Measurements from ENCODE around the gene TMPRSS6.

The TMPRSS6 gene

DNA sequence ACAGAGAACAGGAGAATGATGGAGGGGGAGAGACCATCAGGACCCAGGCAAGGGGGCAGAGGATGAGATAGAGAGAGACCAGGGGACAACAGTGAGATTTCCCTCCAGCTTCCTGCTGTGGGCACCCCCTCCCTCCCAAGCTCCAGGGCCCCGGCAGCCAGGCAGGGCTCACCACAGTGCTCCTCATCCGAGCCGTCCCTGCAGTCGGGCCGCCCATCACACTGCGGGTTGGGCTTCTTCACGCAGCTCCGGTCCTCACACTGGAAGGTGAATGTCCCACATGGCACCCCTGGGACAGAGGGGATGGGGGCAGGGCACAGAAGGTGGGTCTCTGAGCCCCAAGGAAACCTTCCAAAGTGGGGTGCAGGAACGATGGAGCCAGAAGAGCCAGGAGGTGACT, 38.8 kb downstream of the TMPRSS6 start:
- H3K9me3 ChIP-seq (ENCODE audit: control insufficient read depth in 1 of 2, low read length in 2 of 2), result peaks cover 0 to 2% of the 10 kb centered on the region in 2 donors
- no peak overlapping the region for H3K4me3 ChIP-seq (ENCODE audit: low read depth in 1 of 2, low read length in 2 of 2)
- no peaks in the 10 kb centered on the region for H3K36me3 ChIP-seq (ENCODE audit: control insufficient read depth in 1 of 2, insufficient read depth in 2 of 2, low read length in 2 of 2)
- no peaks in the 10 kb centered on the region for H3K4me1 ChIP-seq (ENCODE audit: control insufficient read depth in 1 of 2, insufficient read depth in 2 of 2, low read length in 2 of 2)
- H3K27me3 ChIP-seq (ENCODE audit: low read depth, low read length), result peaks cover 14% of the 10 kb centered on the region
- H3K27ac ChIP-seq (ENCODE audit: low read length), result no peak overlapping the region

DNA sequence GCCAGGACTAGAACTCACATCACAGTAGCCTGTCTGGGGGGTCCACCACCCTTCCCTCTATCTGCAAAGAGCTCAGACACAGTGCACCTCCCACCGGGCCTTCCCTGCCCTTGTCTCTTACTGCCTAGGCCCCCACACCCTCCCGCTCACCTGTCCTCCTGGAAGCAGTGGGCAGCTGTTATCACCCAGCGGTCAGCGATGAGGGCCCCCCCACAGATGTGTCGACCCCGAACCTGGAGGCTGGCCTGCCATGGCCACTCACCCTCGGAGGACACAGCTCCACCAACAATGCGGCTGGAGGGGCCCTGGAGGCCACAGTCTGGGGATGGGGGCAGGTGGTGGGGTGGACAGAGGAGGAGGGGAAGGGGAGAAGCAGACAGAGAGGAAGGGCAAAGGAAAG, 39.2 kb downstream of the TMPRSS6 start:
- no peak overlapping the region for H3K27ac ChIP-seq (ENCODE audit: low read length)
- H3K36me3 ChIP-seq (ENCODE audit: control insufficient read depth in 1 of 2, insufficient read depth in 2 of 2, low read length in 2 of 2), result no peaks in the 10 kb centered on the region
- no peaks in the 10 kb centered on the region for H3K4me1 ChIP-seq (ENCODE audit: control insufficient read depth in 1 of 2, insufficient read depth in 2 of 2, low read length in 2 of 2)
- H3K4me3 ChIP-seq (ENCODE audit: low read depth in 1 of 2, low read length in 2 of 2), result no peak overlapping the region
- H3K27me3 ChIP-seq (ENCODE audit: low read depth, low read length), result peaks cover 14% of the 10 kb centered on the region
- peaks cover 0 to 2% of the 10 kb centered on the region in 2 donors for H3K9me3 ChIP-seq (ENCODE audit: control insufficient read depth in 1 of 2, low read length in 2 of 2)

DNA sequence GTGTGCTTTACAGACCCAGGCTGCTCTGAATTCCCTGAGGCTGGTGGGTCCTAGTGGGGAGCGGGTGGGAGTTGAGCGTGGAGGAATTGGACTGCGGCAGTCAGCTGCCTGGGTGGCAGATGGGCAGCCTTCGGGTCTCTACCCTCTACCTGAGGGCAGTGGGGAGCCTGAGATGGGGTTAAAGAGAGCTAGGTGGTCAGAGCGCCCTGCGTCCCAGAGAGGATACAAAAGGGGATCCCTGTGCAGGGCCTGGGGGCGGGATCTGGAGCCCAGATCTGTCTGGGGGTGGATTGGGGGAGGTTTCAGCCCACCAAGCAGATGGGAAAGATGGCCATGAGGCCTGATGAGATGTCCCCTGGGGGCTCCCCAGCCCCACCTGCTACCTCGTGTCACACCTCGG, 39.8 kb downstream of the TMPRSS6 start:
- Histone ChIP-seq H3K4me1 (ENCODE audit: control insufficient read depth in 1 of 2, insufficient read depth in 2 of 2, low read length in 2 of 2) (no peaks in the 10 kb centered on the region), H3K36me3 (ENCODE audit: control insufficient read depth in 1 of 2, insufficient read depth in 2 of 2, low read length in 2 of 2) (no peaks in the 10 kb centered on the region), H3K27ac (ENCODE audit: low read length) (no peak overlapping the region), H3K4me3 (ENCODE audit: low read depth in 1 of 2, low read length in 2 of 2) (no peak overlapping the region), H3K27me3 (ENCODE audit: low read depth, low read length) (peaks cover 14% of the 10 kb centered on the region), H3K9me3 (ENCODE audit: control insufficient read depth in 1 of 2, low read length in 2 of 2) (peaks cover 0 to 2% of the 10 kb centered on the region in 2 donors)

DNA sequence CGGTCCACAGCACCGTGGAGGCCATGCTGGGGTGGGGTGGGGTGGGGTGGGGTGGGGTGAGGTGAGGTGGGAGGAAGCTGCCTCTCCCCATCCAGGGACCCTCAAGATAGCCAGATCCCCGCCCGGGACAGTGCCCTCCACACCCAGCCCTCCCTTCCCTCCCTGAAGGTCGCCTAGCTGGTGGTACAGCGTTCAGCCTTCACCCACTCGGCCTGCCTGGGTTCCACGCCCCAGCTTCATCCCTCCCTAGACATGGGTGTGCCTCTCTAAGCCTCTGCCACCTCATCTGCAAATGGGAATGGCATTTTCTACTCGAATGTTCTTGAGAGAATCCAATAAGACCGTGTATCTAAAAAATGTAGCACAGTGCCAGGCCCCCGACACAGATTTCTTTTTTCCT, 40.2 kb downstream of the TMPRSS6 start:
- Histone ChIP-seq H3K27ac (ENCODE audit: low read length) (no peak overlapping the region), H3K27me3 (ENCODE audit: low read depth, low read length) (peaks cover 14% of the 10 kb centered on the region), H3K4me3 (ENCODE audit: low read depth in 1 of 2, low read length in 2 of 2) (no peak overlapping the region)

DNA sequence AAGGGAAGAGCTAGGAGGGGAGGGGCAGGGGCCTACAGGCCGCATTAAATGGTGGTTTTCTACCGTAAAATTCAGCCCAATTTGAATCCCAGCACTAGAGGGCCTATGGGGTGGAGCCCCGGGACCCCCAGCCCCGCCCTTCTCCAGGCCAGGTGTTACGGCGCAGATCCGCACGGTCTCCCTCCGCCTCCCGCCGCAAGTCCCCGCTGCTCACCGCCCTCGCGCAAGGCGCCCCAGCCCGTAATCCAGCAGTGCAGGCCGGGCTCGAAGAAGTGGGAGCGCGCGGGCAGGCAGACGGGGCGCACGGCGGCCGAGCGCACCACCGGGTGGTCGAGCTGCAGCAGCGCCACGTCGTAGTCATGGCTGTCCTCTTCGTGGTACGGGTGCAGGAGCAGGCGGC, 40.7 kb downstream of the TMPRSS6 start:
- Histone ChIP-seq H3K36me3 (ENCODE audit: control insufficient read depth in 1 of 2, insufficient read depth in 2 of 2, low read length in 2 of 2) (no peaks in the 10 kb centered on the region), H3K4me3 (ENCODE audit: low read depth in 1 of 2, low read length in 2 of 2) (no peak overlapping the region), H3K4me1 (ENCODE audit: control insufficient read depth in 1 of 2, insufficient read depth in 2 of 2, low read length in 2 of 2) (no peaks in the 10 kb centered on the region), H3K27me3 (ENCODE audit: low read depth, low read length) (peaks cover 14% of the 10 kb centered on the region), H3K9me3 (ENCODE audit: control insufficient read depth in 1 of 2, low read length in 2 of 2) (peaks cover 0 to 2% of the 10 kb centered on the region in 2 donors), H3K27ac (ENCODE audit: low read length) (no peak overlapping the region)

More for the DNA sequence above, 40.2 kb downstream of the TMPRSS6 start:
- Histone ChIP-seq H3K4me1 (ENCODE audit: control insufficient read depth in 1 of 2, insufficient read depth in 2 of 2, low read length in 2 of 2) (no peaks in the 10 kb centered on the region), H3K36me3 (ENCODE audit: control insufficient read depth in 1 of 2, insufficient read depth in 2 of 2, low read length in 2 of 2) (no peaks in the 10 kb centered on the region), H3K9me3 (ENCODE audit: control insufficient read depth in 1 of 2, low read length in 2 of 2) (peaks cover 0 to 2% of the 10 kb centered on the region in 2 donors)

DNA sequence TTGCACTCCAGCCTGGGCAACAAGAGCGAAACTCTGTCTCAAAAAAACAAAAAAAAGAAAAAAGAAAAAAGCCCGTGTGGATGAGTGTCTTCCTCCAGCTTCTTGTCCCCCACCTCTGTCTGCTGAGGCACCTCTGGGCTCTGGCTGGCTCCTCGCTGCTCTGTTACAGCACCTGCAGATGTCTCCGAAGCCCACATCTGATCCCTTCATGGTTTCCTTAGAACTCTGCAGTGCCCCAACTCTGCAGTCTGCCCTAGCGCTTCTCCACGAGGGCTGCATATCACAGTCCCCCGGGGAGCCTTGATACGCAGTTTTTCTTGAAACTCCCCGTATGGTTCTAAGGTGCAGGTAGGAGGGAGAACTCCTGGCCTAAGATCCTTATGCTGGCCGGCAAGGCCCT, 42.1 kb downstream of the TMPRSS6 start:
- peaks cover 14% of the 10 kb centered on the region for H3K27me3 ChIP-seq (ENCODE audit: low read depth, low read length)
- no peak overlapping the region for H3K27ac ChIP-seq (ENCODE audit: low read length)

DNA sequence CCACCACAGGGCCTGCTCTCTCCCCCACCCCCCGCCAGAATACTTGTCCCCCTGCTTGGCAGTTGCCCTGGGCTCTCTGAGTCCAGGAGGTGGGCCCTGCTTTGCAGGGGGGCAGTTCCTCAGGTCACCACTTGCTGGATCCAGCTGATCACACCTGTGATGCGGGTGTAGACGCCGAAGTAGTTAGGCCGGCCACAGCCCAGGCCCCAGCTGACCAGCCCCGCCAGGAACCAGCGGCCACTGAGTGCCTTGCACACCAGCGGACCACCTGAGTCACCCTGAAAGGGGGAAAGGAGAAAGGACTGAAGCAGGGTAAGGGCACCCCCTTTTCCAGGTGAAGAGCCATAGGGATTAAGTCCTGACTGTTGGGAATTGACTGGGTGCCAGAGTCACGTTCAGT, 43.6 kb downstream of the TMPRSS6 start:
- peaks cover 0 to 4% of the 10 kb centered on the region in 2 donors for H3K36me3 ChIP-seq (ENCODE audit: control insufficient read depth in 1 of 2, insufficient read depth in 2 of 2, low read length in 2 of 2)
- H3K4me3 ChIP-seq (ENCODE audit: low read depth in 1 of 2, low read length in 2 of 2), result no peak overlapping the region
- no peak overlapping the region for H3K27ac ChIP-seq (ENCODE audit: low read length)
- H3K4me1 ChIP-seq (ENCODE audit: control insufficient read depth in 1 of 2, insufficient read depth in 2 of 2, low read length in 2 of 2), result no peaks in the 10 kb centered on the region
- peaks cover 14% of the 10 kb centered on the region for H3K27me3 ChIP-seq (ENCODE audit: low read depth, low read length)
- H3K9me3 ChIP-seq (ENCODE audit: control insufficient read depth in 1 of 2, low read length in 2 of 2), result no peaks in the 10 kb centered on the region

More for the DNA sequence above, 42.1 kb downstream of the TMPRSS6 start:
- no peak overlapping the region for H3K4me3 ChIP-seq (ENCODE audit: low read depth in 1 of 2, low read length in 2 of 2)
- H3K4me1 ChIP-seq (ENCODE audit: control insufficient read depth in 1 of 2, insufficient read depth in 2 of 2, low read length in 2 of 2), result no peaks in the 10 kb centered on the region
- H3K36me3 ChIP-seq (ENCODE audit: control insufficient read depth in 1 of 2, insufficient read depth in 2 of 2, low read length in 2 of 2), result no peaks in the 10 kb centered on the region
- no peaks in the 10 kb centered on the region for H3K9me3 ChIP-seq (ENCODE audit: control insufficient read depth in 1 of 2, low read length in 2 of 2)

DNA sequence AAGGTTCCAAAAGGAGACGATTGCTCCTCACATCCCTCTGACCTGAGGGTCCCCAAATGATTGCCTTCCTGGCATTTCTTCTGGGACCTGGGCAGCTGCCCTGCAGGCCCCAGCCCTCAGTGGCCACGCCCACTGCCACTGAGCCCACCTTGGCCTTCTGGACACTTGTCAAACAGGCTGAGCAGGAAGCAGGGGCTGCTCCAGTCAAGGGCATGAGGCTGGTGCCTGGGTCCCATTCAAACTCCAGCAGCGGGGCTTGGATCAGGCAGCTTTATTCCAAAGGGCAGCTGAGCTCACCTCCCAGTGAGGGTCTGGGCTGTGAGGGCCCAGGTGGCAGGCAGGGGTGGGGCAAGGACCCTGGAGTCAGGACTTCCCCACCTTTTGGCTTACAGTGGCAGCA, 44.3 kb downstream of the TMPRSS6 start:
- Histone ChIP-seq H3K27ac (ENCODE audit: low read length) (no peak overlapping the region), H3K36me3 (ENCODE audit: control insufficient read depth in 1 of 2, insufficient read depth in 2 of 2, low read length in 2 of 2) (peaks cover 0 to 11% of the 10 kb centered on the region in 2 donors), H3K27me3 (ENCODE audit: low read depth, low read length) (peaks cover 14% of the 10 kb centered on the region), H3K4me3 (ENCODE audit: low read depth in 1 of 2, low read length in 2 of 2) (no peak overlapping the region), H3K9me3 (ENCODE audit: control insufficient read depth in 1 of 2, low read length in 2 of 2) (no peaks in the 10 kb centered on the region), H3K4me1 (ENCODE audit: control insufficient read depth in 1 of 2, insufficient read depth in 2 of 2, low read length in 2 of 2) (no peaks in the 10 kb centered on the region)

DNA sequence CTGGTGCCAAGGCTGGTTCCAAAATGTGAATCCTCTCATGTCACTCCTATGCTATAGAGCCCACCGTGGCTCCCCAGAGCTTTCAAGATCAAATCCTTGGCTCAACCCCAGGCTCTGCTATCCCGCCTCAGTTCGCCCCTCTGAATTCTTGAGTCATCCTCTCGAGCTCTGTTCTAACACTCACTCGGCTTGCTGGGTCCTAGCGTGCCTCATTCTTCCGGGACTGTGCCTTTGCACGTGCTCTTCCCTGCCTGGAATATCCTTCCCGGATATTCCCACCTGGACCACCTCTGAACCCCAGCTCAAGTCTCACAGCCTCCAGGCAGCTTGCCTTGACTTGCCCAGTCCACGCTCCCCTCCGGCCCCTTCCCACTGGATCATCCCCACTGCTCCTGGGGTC, 45.0 kb downstream of the TMPRSS6 start:
- H3K27me3 ChIP-seq (ENCODE audit: low read depth, low read length), result peaks cover 9% of the 10 kb centered on the region
- no peaks in the 10 kb centered on the region for H3K4me1 ChIP-seq (ENCODE audit: control insufficient read depth in 1 of 2, insufficient read depth in 2 of 2, low read length in 2 of 2)
- no peak overlapping the region for H3K4me3 ChIP-seq (ENCODE audit: low read depth in 1 of 2, low read length in 2 of 2)
- H3K27ac ChIP-seq (ENCODE audit: low read length), result no peak overlapping the region
- peaks cover 0 to 18% of the 10 kb centered on the region in 2 donors for H3K36me3 ChIP-seq (ENCODE audit: control insufficient read depth in 1 of 2, insufficient read depth in 2 of 2, low read length in 2 of 2)
- H3K9me3 ChIP-seq (ENCODE audit: control insufficient read depth in 1 of 2, low read length in 2 of 2), result no peaks in the 10 kb centered on the region

DNA sequence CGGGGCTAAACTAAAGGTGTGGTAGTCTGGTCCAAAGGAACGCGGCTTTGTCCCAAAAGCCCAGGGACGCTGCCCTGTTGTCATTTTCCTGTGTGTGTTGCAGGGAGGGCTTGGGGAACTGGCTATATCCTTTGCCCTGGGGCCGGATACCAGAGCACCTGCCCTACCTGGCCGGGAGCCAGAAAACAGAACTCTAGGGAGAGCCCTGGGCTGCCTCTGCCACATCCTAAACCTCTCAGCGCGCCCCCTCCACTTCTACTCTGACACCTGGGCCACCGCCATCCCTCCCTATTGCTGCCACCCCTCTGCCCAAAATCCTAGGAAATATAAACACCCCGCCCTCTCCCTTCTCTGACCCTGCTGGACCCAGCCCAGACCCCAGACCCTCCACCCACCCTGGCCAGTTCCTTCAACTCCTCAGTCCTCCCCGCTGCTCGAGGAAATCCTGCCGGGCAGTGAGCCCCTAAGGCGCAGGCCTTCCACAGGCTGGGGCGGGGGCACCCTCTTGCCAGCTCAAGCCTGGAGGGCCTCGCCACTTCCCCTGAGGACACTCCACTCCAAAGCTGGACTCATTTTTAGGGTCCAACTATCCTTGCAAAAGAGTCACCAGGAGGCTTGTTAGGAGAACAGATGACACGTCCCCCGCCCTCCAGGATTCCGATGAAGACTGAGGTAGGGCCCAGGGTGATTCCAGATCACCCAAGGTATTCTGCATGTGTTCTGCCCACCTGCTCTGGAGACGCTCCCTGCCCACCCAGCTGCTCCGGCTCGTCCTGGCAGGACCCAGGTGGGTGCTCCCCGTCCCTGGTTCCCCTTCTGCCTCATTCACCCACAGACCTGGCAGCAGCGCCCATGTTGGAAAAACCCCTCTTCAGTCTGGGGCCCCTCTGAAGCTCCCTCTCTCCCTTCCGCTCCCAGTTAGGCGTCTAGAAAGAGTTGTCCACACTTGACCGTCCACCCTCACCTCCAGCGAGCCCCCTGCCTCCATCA, 45.8 kb downstream of the TMPRSS6 start:
- peaks cover 0 to 26% of the 10 kb centered on the region in 2 donors for H3K36me3 ChIP-seq (ENCODE audit: control insufficient read depth in 1 of 2, insufficient read depth in 2 of 2, low read length in 2 of 2)
- no peak overlapping the region for H3K27ac ChIP-seq (ENCODE audit: low read length)
- no peak overlapping the region for H3K4me3 ChIP-seq (ENCODE audit: low read depth in 1 of 2, low read length in 2 of 2)
- H3K27me3 ChIP-seq (ENCODE audit: low read depth, low read length), result peaks cover 8% of the 10 kb centered on the region
- H3K4me1 ChIP-seq (ENCODE audit: control insufficient read depth in 1 of 2, insufficient read depth in 2 of 2, low read length in 2 of 2), result no peaks in the 10 kb centered on the region
- no peaks in the 10 kb centered on the region for H3K9me3 ChIP-seq (ENCODE audit: control insufficient read depth in 1 of 2, low read length in 2 of 2)

DNA sequence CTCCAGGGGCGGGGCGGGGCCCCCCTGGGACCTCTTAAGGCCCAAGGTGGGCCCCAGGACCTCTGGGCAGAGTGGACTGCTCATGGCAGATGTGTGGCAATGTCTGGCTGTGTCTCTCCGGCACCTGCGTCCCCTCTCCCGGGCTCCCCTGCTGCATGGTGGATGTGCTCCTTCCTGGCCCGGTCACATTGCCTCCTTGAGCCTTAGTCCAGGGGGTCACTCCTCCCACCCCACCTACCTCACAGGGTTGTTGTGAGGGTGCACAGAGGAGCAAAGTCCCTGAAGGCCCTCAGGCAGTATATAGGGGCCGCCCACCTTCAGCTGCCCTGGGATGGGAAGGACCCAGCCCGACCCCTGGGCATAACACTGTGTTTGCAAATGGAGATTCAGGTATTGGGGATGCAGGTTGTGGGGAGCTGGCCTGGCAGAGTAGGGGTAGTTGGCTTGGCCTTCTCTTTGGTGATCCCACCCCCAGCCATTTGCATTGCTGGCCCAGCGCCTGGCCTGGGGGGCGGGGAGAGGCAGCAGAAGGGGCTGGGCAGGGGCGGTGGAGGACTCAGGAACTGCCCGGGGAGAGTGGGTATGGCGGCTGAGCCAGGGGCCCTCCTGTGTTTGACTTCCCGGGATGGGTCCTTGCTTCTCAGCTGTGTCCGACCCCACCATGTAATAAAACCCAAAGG, 46.7 kb downstream of the TMPRSS6 start:
- H3K36me3 ChIP-seq (ENCODE audit: control insufficient read depth in 1 of 2, insufficient read depth in 2 of 2, low read length in 2 of 2), result peaks cover 5 to 34% of the 10 kb centered on the region in 2 donors
- no peak overlapping the region for H3K4me3 ChIP-seq (ENCODE audit: low read depth in 1 of 2, low read length in 2 of 2)
- H3K27ac ChIP-seq (ENCODE audit: low read length), result no peak overlapping the region

More for the DNA sequence above, 46.7 kb downstream of the TMPRSS6 start:
- Histone ChIP-seq H3K9me3 (ENCODE audit: control insufficient read depth in 1 of 2, low read length in 2 of 2) (no peaks in the 10 kb centered on the region), H3K4me1 (ENCODE audit: control insufficient read depth in 1 of 2, insufficient read depth in 2 of 2, low read length in 2 of 2) (no peaks in the 10 kb centered on the region), H3K27me3 (ENCODE audit: low read depth, low read length) (peaks cover 1% of the 10 kb centered on the region)

Data from muscle layer of duodenum (tissue), 2 donors.